A549 (cell line): ENCODE results near the gene MRPL36.

Experiments used
- FOSL2 ChIP-seq, 2 experiments: fragments of 450-650 bp in 1 of 2; fragments of >200 bp in 1 of 2; sonication (Bioruptor Twin) in 1 of 2; formaldehyde crosslinking; IDR thresholded peaks; 2 replicates each; pipeline versions ENCODE4 v1.5.0 to v1.6.1; 2016 to 2020; ENCODE audit warnings: mild to moderate bottlenecking in 1 of 2, moderate library complexity in 1 of 2
- RAD21 ChIP-seq, 2 experiments: fragments of >200 bp in 1 of 2; sonication (Bioruptor Twin) in 1 of 2; formaldehyde crosslinking in 1 of 2; IDR thresholded peaks in 1 of 2; conservative IDR thresholded peaks in 1 of 2; 2 replicates in 1 of 2; 3 replicates in 1 of 2; pipeline ENCODE4 v1.6.1; 2012 to 2018; ENCODE audit warnings: inconsistent platforms in 1 of 2
- USF2 ChIP-seq: fragments of 450-650 bp; IDR thresholded peaks from 2 replicates; pipeline ENCODE4 v1.6.1; 2014; ENCODE audit warnings: antibody characterized with exemption
- TF ChIP-seq, protein P1 (sequence below): fragments of >200 bp; sonication (Bioruptor Twin); formaldehyde crosslinking; IDR thresholded peaks from 3 replicates; pipeline ENCODE4 v1.5.1; 2016
- TF ChIP-seq, protein P2 (sequence below): fragments of >200 bp; sonication (Bioruptor Twin); formaldehyde crosslinking; IDR thresholded peaks from 2 replicates; pipeline ENCODE4 v1.6.1; 2016

- TF ChIP-seq, protein P1, sequence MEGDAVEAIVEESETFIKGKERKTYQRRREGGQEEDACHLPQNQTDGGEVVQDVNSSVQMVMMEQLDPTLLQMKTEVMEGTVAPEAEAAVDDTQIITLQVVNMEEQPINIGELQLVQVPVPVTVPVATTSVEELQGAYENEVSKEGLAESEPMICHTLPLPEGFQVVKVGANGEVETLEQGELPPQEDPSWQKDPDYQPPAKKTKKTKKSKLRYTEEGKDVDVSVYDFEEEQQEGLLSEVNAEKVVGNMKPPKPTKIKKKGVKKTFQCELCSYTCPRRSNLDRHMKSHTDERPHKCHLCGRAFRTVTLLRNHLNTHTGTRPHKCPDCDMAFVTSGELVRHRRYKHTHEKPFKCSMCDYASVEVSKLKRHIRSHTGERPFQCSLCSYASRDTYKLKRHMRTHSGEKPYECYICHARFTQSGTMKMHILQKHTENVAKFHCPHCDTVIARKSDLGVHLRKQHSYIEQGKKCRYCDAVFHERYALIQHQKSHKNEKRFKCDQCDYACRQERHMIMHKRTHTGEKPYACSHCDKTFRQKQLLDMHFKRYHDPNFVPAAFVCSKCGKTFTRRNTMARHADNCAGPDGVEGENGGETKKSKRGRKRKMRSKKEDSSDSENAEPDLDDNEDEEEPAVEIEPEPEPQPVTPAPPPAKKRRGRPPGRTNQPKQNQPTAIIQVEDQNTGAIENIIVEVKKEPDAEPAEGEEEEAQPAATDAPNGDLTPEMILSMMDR = no peak
- no peak for TF ChIP-seq FOSL2 (IDR thresholded peaks at IDR 0.05)
- TF ChIP-seq FOSL2 (CRISPR knock-in tag; IDR thresholded peaks at IDR 0.05) = no peak
- TF ChIP-seq, protein P2, sequence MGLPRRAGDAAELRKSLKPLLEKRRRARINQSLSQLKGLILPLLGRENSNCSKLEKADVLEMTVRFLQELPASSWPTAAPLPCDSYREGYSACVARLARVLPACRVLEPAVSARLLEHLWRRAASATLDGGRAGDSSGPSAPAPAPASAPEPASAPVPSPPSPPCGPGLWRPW = no peak
- no peak for TF ChIP-seq RAD21 (conservative IDR thresholded peaks at IDR 0.05 in 1 of 2, IDR thresholded peaks at IDR 0.05 in 1 of 2)
- TF ChIP-seq USF2 = no peak
Measured at GRCh38 chr5:1831257-1831656, 31.6 kb upstream of the MRPL36 start.
